ENCODE measurements around the gene RASAL2.

RASAL2 gene

DNA sequence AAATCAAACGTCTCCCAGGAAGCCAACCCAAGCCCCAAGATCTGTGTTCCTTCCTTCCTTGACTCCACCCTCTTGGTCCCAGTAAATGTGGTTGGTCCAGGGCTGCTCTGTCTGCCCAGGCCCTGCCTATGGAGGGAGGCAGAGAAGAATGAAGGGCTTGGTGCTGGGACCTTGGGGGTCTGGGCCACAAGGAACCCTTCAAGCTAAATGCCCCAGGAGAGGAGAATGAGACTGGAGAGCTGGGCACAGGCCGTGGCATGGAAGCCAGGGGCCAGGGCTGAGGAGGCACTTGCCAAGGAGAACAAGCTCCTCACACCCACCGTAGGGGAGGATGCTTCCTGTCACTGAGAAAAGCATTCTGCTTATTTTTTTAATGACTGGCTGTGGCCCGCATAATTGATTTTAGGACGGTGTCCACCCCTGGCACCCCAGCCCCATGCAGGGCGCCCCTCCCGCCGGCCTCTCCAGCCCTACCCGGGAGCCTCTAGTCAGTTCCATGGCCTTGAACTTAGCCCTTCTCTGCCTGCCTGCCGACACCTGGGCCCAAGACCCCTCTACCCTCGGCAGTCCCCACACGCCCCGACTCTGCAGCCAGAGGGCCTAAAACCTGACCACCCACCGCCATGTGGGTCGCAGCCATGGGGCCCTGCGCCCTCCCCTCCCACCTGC is 402.0 kb downstream of the RASAL2 start:
- Histone ChIP-seq H3F3A (ENCODE audit: insufficient read depth) (no peaks in the 10 kb centered on the region), H3K4me3 (ENCODE audit: insufficient read depth, low read length, poor library complexity, severe bottlenecking) (no peak overlapping the region), H3K36me3 (ENCODE audit: low read length) (no peaks in the 10 kb centered on the region), H4K20me1 (ENCODE audit: low read depth, low read length) (no peaks in the 10 kb centered on the region), H3K4me2 (ENCODE audit: low read depth, low read length, poor library complexity, severe bottlenecking) (no peak overlapping the region), H3K9me2 (replicated peaks; ENCODE audit: insufficient read depth, low read length) (no peaks in the 10 kb centered on the region), H3K9me3 (ENCODE audit: insufficient read depth, low read length) (no peaks in the 10 kb centered on the region), H3K27me3 (ENCODE audit: low read length) (no peaks in the 10 kb centered on the region), H3K9ac (ENCODE audit: low read length) (no peak overlapping the region), H3K27ac (ENCODE audit: low read depth, low read length) (no peak overlapping the region), H3K79me2 (ENCODE audit: insufficient read depth, low read length) (no peaks in the 10 kb centered on the region), H2AFZ (ENCODE audit: low read depth, low read length, severe bottlenecking) (no peak overlapping the region)
- no peak for TF ChIP-seq EZH2phosphoT487 (conservative IDR thresholded peaks at IDR 0.05; ENCODE audit: low read length)
- TF ChIP-seq, protein P1, sequence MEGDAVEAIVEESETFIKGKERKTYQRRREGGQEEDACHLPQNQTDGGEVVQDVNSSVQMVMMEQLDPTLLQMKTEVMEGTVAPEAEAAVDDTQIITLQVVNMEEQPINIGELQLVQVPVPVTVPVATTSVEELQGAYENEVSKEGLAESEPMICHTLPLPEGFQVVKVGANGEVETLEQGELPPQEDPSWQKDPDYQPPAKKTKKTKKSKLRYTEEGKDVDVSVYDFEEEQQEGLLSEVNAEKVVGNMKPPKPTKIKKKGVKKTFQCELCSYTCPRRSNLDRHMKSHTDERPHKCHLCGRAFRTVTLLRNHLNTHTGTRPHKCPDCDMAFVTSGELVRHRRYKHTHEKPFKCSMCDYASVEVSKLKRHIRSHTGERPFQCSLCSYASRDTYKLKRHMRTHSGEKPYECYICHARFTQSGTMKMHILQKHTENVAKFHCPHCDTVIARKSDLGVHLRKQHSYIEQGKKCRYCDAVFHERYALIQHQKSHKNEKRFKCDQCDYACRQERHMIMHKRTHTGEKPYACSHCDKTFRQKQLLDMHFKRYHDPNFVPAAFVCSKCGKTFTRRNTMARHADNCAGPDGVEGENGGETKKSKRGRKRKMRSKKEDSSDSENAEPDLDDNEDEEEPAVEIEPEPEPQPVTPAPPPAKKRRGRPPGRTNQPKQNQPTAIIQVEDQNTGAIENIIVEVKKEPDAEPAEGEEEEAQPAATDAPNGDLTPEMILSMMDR (IDR thresholded peaks at IDR 0.05; ENCODE audit: insufficient read depth, low read length, poor library complexity, severe bottlenecking) = no peak

GRCh38 chr1:178496410-178497135 is 402.7 kb downstream of the RASAL2 start, which contains the start of gene CLEC20A:
TSS of gene CLEC20A (minus strand) at chr1:178496964. CDS start at chr1:178496939, 25 bp downstream.
- Histone ChIP-seq H3K36me3 (ENCODE audit: low read length) (no peaks in the 10 kb centered on the region), H3K4me3 (ENCODE audit: insufficient read depth, low read length, poor library complexity, severe bottlenecking) (no peak within 1 kb of the TSS), H3K9me3 (ENCODE audit: insufficient read depth, low read length) (no peaks in the 10 kb centered on the region), H3K9me2 (replicated peaks; ENCODE audit: insufficient read depth, low read length) (no peaks in the 10 kb centered on the region), H3F3A (ENCODE audit: insufficient read depth) (no peaks in the 10 kb centered on the region), H3K27me3 (ENCODE audit: low read length) (no peaks in the 10 kb centered on the region), H3K4me2 (ENCODE audit: low read depth, low read length, poor library complexity, severe bottlenecking) (no peak within 1 kb of the TSS), H2AFZ (ENCODE audit: low read depth, low read length, severe bottlenecking) (no peak within 1 kb of the TSS), H3K79me2 (ENCODE audit: insufficient read depth, low read length) (no peaks in the 10 kb centered on the region), H4K20me1 (ENCODE audit: low read depth, low read length) (no peaks in the 10 kb centered on the region), H3K9ac (ENCODE audit: low read length) (no peak within 1 kb of the TSS), H3K27ac (ENCODE audit: low read depth, low read length) (no peak within 1 kb of the TSS)
- no peak for TF ChIP-seq EZH2phosphoT487 (conservative IDR thresholded peaks at IDR 0.05; ENCODE audit: low read length)

GRCh38 chr1:178497903-178498478 is 404.1 kb downstream of the RASAL2 start:
- H3K27ac ChIP-seq (ENCODE audit: low read depth, low read length) = no peak overlapping the region
- TF ChIP-seq, protein P1 (IDR thresholded peaks at IDR 0.05; ENCODE audit: insufficient read depth, low read length, poor library complexity, severe bottlenecking) = no peak
- no peak for TF ChIP-seq EZH2phosphoT487 (conservative IDR thresholded peaks at IDR 0.05; ENCODE audit: low read length)
- no peaks in the 10 kb centered on the region for H3K27me3 ChIP-seq (ENCODE audit: low read length)
- no peaks in the 10 kb centered on the region for H3K9me2 ChIP-seq (replicated peaks; ENCODE audit: insufficient read depth, low read length)
- H3K4me2 ChIP-seq (ENCODE audit: low read depth, low read length, poor library complexity, severe bottlenecking) = no peak overlapping the region
- no peak overlapping the region for H2AFZ ChIP-seq (ENCODE audit: low read depth, low read length, severe bottlenecking)
- H3K9me3 ChIP-seq (ENCODE audit: insufficient read depth, low read length) = no peaks in the 10 kb centered on the region
- no peaks in the 10 kb centered on the region for H4K20me1 ChIP-seq (ENCODE audit: low read depth, low read length)
- H3K4me3 ChIP-seq (ENCODE audit: insufficient read depth, low read length, poor library complexity, severe bottlenecking) = no peak overlapping the region
- no peaks in the 10 kb centered on the region for H3K79me2 ChIP-seq (ENCODE audit: insufficient read depth, low read length)
- no peaks in the 10 kb centered on the region for H3K36me3 ChIP-seq (ENCODE audit: low read length)
- no peaks in the 10 kb centered on the region for H3F3A ChIP-seq (ENCODE audit: insufficient read depth)
- no peak overlapping the region for H3K9ac ChIP-seq (ENCODE audit: low read length)
